Adrenal gland (tissue), 12 donors: ENCODE results near the gene RAB3IP. TPM values are rescaled to one million over a fixed set of nuclear protein-coding genes. Genes with fewer than 3 reads are reported as not detected.

Source experiments
- DNase-seq, 7 donors: peaks; one replicate each; pipeline ENCODE4 v3.0.0-alpha.2; 2019 to 2020
- H3K27ac ChIP-seq, 5 donors: fragments of 200-600 bp; sonication (generic) in 4 of 5; 1 replicate in 3 of 5; 2 replicates in 2 of 5; pipeline versions ENCODE4 v1.5.1 to v1.8.0; 2016 to 2020; ENCODE audit warnings: mild to moderate bottlenecking in 1 of 5
- H3K27me3 ChIP-seq: fragments of 200-600 bp; 2 replicates; pipeline ENCODE4 v1.8.0; 2021
- H3K36me3 ChIP-seq, 2 donors: fragments of 200-600 bp; replicated peaks in 1 of 2; 1 replicate in 1 of 2; 2 replicates in 1 of 2; pipeline versions ENCODE4 v1.5.1 to v1.8.0; 2018 to 2022
- H3K4me1 ChIP-seq, 2 donors: fragments of 200-600 bp; replicated peaks in 1 of 2; 1 replicate in 1 of 2; 2 replicates in 1 of 2; pipeline versions ENCODE4 v1.5.1 to v1.8.0; 2018 to 2021
- H3K4me3 ChIP-seq, 4 donors: fragments of 200-600 bp; sonication (generic) in 3 of 4; one replicate each; pipeline ENCODE4 v1.5.1; 2016 to 2018
- H3K9me3 ChIP-seq, 3 donors: fragments of 200-600 bp; sonication (generic) in 1 of 3; replicated peaks in 1 of 3; 1 replicate in 2 of 3; 2 replicates in 1 of 3; pipeline versions ENCODE4 v1.5.1 to v1.8.0; 2016 to 2021
- POLR2A ChIP-seq, 2 donors: fragments of 450-650 bp; IDR thresholded peaks; one replicate each; pipeline ENCODE4 v1.6.1; 2017; ENCODE audit warnings: antibody characterized with exemption in 2 of 2, mild to moderate bottlenecking in 2 of 2, moderate library complexity in 1 of 2
- WGBS, 4 donors: extraction: QIAGEN DNeasy Blood & Tissue Kit in 2 of 4; methylation state at CpG; one replicate each; pipeline versions ENCODE4 v1.1.5 to v1.1.7; 2013 to 2017; 5-methylcytosine and 5-hydroxymethylcytosine counted together
- intact Hi-C, 2 donors: fragments of 100-400 bp; cut with DNase I; formaldehyde crosslinking; loops; one replicate each; pipeline versions ENCODE4 v1.14.1 to v1.15.0; 2022 to 2023
- polyA plus RNA-seq, 3 donors: library from polyadenylated mRNA; stranded (reverse); fragments of 200-250 nt in 2 of 3; fragments of 350-450 nt in 1 of 3; fragmentation: Illumina TruSeq in 1 of 3; extraction: RNeasy Lipid Tissue Mini Kit (QIAGEN cat#74804) in 1 of 3; gene quantifications; one replicate each; pipeline ENCODE4 v1.2.3, GENCODE V29; 2013 to 2014
- total RNA-seq, 9 donors: library from RNA; depleted of rRNA in 4 of 9; stranded (reverse); fragments of >200 nt in 4 of 9; fragments of 120-200 nt in 1 of 9; fragmentation: NEBNext Ultra II Directional in 1 of 9; extraction: Animal tissue kit (Norgen Biotek cat#: 25700) in 1 of 9; gene quantifications; one replicate each; pipeline versions ENCODE4 v1.1.0 to v1.2.4, GENCODE V29; 2013 to 2023
- TF ChIP-seq, protein P1 (sequence below), 6 experiments: fragments of 450-650 bp in 4 of 6; fragments of 200-600 bp in 2 of 6; sonication (generic) in 1 of 6; IDR thresholded peaks; 1 replicate in 5 of 6; 2 replicates in 1 of 6; pipeline versions ENCODE4 v1.5.1 to v1.8.0; 2016 to 2021; ENCODE audit warnings: antibody characterized with exemption in 6 of 6, mild to moderate bottlenecking in 2 of 6, moderate library complexity in 1 of 6
- donor health status: healthy with polysubstance abuse.
- donor health status: Bipolar disorder and iron deficiency.
- donor health status: DM: yes; HTN: yes; CAD: no.
- donor health status: DM: no; HTN: no; CAD: no.
- donor health status: DM: no; HTN: no; CAD: no.
- donor health status: DM: yes; HTN: yes; CAD: no.

The RAB3IP gene
- total and polyA plus RNA-seq, 12 donors, result 15.4 to 61.9 (median 27.9) TPM

DNA sequence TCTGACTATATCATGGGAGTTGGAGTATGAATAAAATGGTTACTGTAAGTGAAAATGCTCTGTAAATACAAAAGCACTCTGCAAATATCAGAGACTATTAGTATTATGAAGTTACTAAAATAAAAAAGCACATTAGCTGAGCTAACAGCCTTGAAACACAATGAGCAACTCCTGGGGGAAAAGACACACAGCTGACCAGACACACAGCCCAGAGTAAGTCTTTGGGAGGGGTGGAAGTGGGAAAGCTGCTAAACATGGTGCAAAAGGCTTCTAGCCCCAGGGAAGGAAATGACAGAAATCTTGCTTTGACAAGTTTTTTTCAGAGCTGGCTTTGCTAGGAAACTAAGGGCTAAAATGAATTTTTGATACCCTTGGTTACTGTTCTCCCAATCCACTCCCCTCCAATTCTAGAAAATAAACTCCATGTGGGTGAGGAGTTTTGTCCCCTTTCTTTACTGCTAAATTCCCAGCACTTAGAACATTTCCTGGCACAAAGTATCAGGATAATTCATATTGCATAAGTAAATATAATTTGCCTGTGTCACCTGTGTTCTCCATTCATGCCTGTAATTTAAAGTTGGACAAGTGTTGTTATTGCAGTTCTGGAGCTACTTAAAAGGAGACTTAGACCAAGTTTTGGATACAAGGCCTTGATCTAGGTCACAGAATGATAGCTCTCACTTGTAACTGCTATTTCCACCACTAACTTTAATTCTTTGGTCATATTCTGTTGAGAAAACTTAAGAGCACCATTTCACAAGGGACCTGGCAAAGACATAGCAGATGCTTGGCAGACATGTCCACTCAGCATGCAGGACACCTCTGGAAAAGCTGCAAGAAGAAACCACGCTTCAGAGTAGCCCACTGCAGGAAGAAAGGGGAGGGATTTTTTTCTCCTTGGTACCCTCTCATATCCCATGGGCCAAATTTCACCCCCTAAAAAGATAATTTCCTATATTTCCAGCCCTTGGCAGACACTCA lies 19.0 kb upstream of the RAB3IP start:
- H3K27me3 ChIP-seq, result no peaks in the 10 kb centered on the region
- no peaks in the 10 kb centered on the region for H3K36me3 ChIP-seq
- H3K4me3 ChIP-seq, result no peak overlapping the region
- WGBS, 4 donors, result 50 to 93% (median 84%) methylated on average over 1 of the region's 1 CpG
- H3K4me1 ChIP-seq, result no peaks in the 10 kb centered on the region
- TF ChIP-seq POLR2A (IDR thresholded peaks at IDR 0.05), result no peak
- TF ChIP-seq, protein P1, sequence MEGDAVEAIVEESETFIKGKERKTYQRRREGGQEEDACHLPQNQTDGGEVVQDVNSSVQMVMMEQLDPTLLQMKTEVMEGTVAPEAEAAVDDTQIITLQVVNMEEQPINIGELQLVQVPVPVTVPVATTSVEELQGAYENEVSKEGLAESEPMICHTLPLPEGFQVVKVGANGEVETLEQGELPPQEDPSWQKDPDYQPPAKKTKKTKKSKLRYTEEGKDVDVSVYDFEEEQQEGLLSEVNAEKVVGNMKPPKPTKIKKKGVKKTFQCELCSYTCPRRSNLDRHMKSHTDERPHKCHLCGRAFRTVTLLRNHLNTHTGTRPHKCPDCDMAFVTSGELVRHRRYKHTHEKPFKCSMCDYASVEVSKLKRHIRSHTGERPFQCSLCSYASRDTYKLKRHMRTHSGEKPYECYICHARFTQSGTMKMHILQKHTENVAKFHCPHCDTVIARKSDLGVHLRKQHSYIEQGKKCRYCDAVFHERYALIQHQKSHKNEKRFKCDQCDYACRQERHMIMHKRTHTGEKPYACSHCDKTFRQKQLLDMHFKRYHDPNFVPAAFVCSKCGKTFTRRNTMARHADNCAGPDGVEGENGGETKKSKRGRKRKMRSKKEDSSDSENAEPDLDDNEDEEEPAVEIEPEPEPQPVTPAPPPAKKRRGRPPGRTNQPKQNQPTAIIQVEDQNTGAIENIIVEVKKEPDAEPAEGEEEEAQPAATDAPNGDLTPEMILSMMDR (IDR thresholded peaks at IDR 0.05), result no peak
- intact Hi-C loops, result no loop called here
- no peak overlapping the region for H3K27ac ChIP-seq
- peak in 1 of 7 donors; percentile 12 for DNase-seq
- no peaks in the 10 kb centered on the region for H3K9me3 ChIP-seq

DNA sequence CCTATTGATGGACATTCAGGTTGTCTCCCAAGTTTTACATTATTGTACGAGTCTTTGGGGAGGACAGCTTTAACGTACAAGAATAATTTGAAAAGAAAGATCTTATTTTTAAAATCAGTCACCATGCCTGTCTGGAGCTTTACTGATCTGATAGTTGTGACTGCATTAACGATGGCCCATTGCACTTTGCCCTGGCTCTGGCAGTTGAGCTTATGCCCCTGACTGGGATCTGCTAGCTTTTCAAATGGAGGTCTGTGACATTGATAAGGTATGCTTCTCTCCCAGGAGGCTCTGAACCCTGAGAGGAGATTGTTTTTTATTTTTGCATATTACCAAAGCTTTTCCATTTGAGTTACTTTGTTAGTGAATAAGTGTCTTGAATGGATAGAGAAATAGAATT lies 17.9 kb upstream of the RAB3IP start:
- Histone ChIP-seq H3K27me3 (no peaks in the 10 kb centered on the region), H3K4me3 (no peak overlapping the region), H3K4me1 (no peaks in the 10 kb centered on the region), H3K36me3 (no peaks in the 10 kb centered on the region), H3K27ac (no peak overlapping the region), H3K9me3 (no peaks in the 10 kb centered on the region)
- 67 to 84% (median 82%) methylated on average over 3 of the region's 3 CpGs for WGBS, 4 donors
- no peak for TF ChIP-seq POLR2A (IDR thresholded peaks at IDR 0.05)
- TF ChIP-seq, protein P1 (IDR thresholded peaks at IDR 0.05), result no peak
- intact Hi-C loops, result no loop called here
- no peak for DNase-seq

DNA sequence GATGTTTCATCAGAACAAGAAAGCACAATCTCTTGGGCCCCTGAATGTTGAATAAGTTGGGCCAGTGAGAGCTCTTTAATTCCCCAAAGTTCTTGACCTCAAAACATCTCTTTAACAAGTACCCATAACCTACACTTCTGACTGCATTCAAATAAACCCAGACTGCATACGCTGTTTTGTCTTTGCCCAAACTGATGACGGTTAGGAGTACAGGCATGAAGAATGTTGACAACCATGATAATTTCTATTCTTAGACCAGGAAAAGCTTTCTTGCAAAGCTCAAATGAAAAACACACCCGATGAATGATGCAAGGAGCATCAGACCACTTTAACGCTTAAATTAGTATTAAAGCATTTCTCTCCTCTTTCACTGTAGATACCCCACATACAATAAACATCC lies 11.7 kb upstream of the RAB3IP start:
- DNase-seq, result no peak
- Histone ChIP-seq H3K9me3 (no peaks in the 10 kb centered on the region), H3K4me3 (no peak overlapping the region), H3K27ac (no peak overlapping the region), H3K4me1 (no peaks in the 10 kb centered on the region), H3K27me3 (no peaks in the 10 kb centered on the region), H3K36me3 (no peaks in the 10 kb centered on the region)
- 88 to 92% (median 91%) methylated on average over 4 of the region's 4 CpGs for WGBS, 4 donors
- TF ChIP-seq, protein P1 (IDR thresholded peaks at IDR 0.05), result no peak
- no peak for TF ChIP-seq POLR2A (IDR thresholded peaks at IDR 0.05)
- intact Hi-C loops, result no loop called here

DNA sequence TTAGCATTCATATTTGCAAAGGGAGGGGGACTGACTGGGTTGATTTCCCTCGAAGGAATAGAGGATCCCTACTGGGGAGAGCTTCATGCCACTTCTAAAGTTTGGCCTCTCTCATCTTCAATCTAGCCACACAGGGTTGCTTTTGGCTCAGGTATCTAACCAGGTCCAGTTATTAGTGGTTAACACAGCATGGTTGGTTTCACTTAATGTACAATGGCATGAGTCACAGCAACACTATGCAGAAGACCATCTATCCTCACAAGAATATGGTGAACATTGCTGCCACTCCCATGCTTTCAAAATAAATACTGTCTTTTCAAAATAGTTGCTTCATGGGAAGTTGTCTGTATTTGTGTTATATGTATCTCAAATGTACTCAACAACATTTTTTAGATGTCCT lies 6.6 kb upstream of the RAB3IP start:
- no peaks in the 10 kb centered on the region for H3K4me1 ChIP-seq

More for the DNA sequence above, 6.6 kb upstream of the RAB3IP start:
- no peak overlapping the region for H3K27ac ChIP-seq
- DNase-seq, result no peak
- no peak for TF ChIP-seq POLR2A (IDR thresholded peaks at IDR 0.05)
- TF ChIP-seq, protein P1 (IDR thresholded peaks at IDR 0.05), result no peak
- no peaks in the 10 kb centered on the region for H3K9me3 ChIP-seq
- H3K36me3 ChIP-seq, result no peaks in the 10 kb centered on the region
- H3K4me3 ChIP-seq, result no peak overlapping the region
- WGBS, 4 donors, result 63 to 89% (median 81%) methylated on average over 1 of the region's 1 CpG
- intact Hi-C loops, result no loop called here
- no peaks in the 10 kb centered on the region for H3K27me3 ChIP-seq
